Measurements from ENCODE around the gene BATF. TPM values are rescaled to one million over a fixed set of nuclear protein-coding genes. Genes with fewer than 3 reads are reported as not detected.
"Not testable (repeated sequence)": the region's sequence is repeated elsewhere in the genome, so short reads cannot be mapped to it uniquely, and the experiment has no call there.

The BATF gene
- total RNA-seq: 100 to 1,000 TPM; 122 to 127 TPM

DNA sequence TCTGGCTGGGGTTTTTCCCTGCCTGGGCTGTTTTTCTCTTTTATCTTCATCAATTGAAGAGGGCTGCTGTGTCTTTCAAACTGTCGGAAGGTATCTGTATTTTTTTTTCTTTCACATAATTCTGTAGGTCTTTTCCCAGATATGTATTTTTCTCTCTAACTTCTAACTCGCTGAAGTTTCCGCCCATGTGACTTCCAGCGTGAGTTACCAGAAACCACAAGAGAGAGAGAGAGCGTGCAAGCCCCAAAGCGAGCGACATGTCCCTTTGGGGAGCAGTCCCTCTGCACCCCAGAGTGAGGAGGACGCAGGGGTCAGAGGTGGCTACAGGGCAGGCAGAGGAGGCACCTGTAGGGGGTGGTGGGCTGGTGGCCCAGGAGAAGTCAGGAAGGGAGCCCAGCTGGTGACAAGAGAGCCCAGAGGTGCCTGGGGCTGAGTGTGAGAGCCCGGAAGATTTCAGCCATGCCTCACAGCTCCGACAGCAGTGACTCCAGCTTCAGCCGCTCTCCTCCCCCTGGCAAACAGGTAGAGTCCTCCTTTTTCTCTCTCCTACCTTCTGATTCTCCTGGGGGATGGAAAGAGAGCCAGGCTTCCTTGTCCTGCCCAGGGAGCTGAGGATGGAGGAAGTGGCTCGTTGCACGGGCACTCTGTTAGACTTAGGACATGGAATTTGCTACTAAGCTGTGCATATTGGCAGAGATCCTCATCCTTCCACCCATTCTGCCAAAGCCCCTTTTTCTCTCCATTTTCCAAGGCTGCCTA is at the start of gene BATF:
BATF (plus strand) TSS at position 246 of the 759 bp plus-strand sequence; CDS start at position 460, 214 bp downstream.
- POLR2A ChIA-PET: interaction anchor here (0.7 to 5.7 kb wide), 9 partner anchors 13 to 47 kb away, joined by 3 to 61 read pairs (median 4); no protein-coding TSS in a partner anchor
- CTCF ChIA-PET: interaction anchor here (1.1 to 6.4 kb wide), 8 partner anchors 17 to 47 kb away, joined by 3 to 40 read pairs (median 6); no protein-coding TSS in a partner anchor

GRCh38 chr14:75474127-75474526 is 48.1 kb upstream of the BATF start:
- POLR2A ChIA-PET, CTCF ChIA-PET: not testable (repeated sequence)

- POLR2A ChIA-PET: no interaction called here
- CTCF ChIA-PET: interaction anchor here (0.6 kb wide), 1 partner anchor 178 kb away, joined by 3 read pairs; no protein-coding TSS in a partner anchor
These were observed 45.8 kb upstream of the BATF start for GRCh38 chr14:75476274-75476995.

DNA sequence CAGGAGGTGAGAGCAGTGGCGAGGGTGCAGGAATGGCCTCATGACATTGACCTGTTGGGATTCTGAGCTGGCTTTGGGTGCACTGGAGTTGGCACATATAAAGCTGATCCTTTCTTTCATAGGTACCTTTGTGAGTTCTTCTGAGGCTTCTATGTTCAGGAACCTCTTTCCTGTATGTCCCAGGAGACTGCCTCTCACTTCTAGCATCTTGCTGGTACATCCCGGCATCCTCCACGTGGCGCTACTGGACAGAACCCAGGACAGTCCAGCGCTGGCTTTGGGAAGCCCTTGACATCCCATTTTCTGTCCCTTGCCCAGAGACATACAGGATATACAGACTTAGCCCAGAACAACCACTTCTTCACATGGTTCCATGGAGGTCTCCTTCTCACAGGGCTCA is 44.4 kb upstream of the BATF start:
- ChIA-PET POLR2A (no interaction called here), CTCF (interaction anchor here (2.4 kb wide), 1 partner anchor 11 kb away, joined by 6 read pairs; no protein-coding TSS in a partner anchor)

DNA sequence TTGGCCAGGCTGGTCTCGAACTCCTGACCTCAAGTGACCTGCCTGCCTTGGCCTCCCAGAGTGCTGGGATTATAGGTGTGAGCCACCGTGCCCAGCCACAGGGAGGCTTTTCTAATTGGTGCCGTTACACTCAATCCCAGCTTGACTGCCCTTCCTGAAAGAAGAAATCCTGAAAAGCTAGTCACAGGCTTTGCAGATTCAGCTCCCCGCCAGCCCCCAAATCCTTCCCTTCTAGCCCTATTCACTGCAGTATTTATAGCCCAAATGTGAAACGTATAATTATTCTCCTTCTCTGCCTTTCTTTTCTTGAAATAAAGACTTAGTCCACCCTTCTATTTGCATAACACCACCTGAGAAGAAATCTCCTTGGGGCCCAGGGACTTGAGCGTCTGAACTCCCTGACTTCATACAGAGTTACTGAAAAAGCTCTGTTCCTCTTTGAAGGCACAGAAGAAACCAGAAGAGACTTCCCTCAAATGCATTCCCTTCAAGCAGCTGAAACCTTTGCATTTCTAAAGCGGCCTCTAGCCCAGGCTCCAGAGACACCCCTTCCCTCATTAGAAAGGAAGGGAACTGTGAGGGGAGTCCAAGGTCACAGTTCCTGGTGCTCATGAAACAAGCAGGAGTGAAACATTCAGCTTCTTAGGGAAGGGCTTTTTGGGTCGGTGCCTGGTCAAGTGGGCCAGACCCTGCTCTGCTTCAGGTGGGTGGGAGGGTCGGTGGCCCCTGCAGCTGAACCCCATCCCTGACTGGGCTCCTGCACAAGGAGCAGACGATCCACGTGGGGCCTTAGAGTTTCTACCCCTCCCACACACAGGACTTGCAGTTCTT is 42.3 kb upstream of the BATF start:
- ChIA-PET CTCF (interaction anchor here (0.7 to 2.4 kb wide), 2 partner anchors 9 to 24 kb away, joined by 4 to 6 read pairs; no protein-coding TSS in a partner anchor), POLR2A (no interaction called here)

DNA sequence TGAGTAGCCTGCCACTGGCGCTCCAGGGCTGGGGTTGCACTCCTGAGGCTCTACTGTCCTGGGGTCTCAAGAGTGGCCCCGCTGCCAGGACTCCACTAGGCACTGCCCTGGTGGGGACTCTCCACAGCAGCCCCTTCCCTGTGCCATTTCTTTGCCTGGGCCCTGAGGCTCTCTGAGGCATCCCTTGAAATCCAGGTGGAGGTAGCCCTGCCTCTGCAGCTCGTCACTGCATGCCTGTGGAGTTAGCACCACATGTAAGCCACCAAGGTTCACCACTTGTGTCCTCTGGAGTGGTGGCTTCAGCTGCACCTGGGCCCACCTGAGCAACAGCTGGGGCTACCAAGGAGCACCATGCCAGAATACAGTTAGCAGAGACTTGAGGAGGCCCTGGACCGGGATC is 39.9 kb upstream of the BATF start:
- ChIA-PET POLR2A (interaction anchor here (0.6 kb wide), 1 partner anchor 154 kb away, joined by 3 read pairs; no protein-coding TSS in a partner anchor), CTCF (no interaction called here)

GRCh38 chr14:75484711-75485429 is 37.4 kb upstream of the BATF start:
- CTCF ChIA-PET: interaction anchor here (1.4 kb wide), 1 partner anchor 76 kb away, joined by 3 read pairs; no protein-coding TSS in a partner anchor
- POLR2A ChIA-PET: no interaction called here

GRCh38 chr14:75486318-75486717 is 36.0 kb upstream of the BATF start:
- POLR2A ChIA-PET: no interaction called here

DNA sequence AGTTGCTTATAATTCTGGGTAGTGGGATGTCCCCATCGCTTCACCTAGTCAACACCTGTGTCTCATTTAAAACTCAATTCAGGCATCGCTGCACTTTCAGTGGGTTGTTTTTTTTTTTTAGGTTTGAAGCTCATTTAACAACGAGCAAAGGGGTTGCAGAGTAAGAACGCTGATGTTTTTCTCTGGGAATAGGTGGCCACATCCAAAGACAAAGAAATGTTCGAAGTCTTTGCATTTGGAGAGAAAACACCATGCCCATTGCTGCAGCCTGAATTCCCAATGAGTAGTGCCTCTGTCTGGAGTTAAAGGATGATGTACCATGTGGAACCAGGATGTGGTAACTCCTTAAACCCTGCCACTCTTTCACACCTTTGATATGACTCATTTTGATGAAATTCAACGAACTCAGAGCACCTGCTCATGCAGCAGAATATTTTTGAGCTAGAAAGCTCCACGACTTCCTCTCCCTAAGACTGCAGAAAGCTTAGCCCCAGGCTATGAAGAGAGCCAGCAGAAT is 35.1 kb upstream of the BATF start:
- POLR2A ChIA-PET: no interaction called here
- CTCF ChIA-PET: interaction anchor here (0.8 to 3.2 kb wide), 9 partner anchors 8 to 346 kb away, joined by 3 to 22 read pairs (median 4); no protein-coding TSS in a partner anchor

More at GRCh38 chr14:75486318-75486717, 36.0 kb upstream of the BATF start:
- CTCF ChIA-PET: interaction anchor here (1.3 to 3.2 kb wide), 4 partner anchors 11 to 181 kb away, joined by 3 to 22 read pairs (median 5); no protein-coding TSS in a partner anchor

DNA sequence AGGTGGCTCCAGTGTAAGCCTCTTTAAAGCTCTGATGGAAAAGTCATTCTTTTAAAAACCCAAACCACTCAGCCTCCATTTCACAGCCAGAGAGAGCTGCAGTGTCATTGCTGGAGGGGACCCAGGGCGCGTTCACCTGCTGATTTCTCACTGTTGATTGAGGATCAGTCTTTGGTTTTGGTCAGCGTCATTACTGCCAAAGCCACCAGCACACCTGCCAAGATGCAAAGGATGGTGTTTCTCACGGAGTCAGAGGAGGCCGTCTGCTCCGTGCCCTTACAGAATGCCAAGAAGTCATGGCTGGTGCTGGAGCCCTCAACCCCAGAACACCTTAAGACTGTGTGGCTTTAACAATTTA is 32.8 kb upstream of the BATF start:
- ChIA-PET POLR2A (interaction anchor here (1.3 kb wide), 1 partner anchor 72 kb away, joined by 3 read pairs; no protein-coding TSS in a partner anchor), CTCF (interaction anchor here (0.7 to 3.2 kb wide), 22 partner anchors 9 to 363 kb away, joined by 3 to 22 read pairs (median 4); partner anchors contain the start of genes BATF and JDP2)

DNA sequence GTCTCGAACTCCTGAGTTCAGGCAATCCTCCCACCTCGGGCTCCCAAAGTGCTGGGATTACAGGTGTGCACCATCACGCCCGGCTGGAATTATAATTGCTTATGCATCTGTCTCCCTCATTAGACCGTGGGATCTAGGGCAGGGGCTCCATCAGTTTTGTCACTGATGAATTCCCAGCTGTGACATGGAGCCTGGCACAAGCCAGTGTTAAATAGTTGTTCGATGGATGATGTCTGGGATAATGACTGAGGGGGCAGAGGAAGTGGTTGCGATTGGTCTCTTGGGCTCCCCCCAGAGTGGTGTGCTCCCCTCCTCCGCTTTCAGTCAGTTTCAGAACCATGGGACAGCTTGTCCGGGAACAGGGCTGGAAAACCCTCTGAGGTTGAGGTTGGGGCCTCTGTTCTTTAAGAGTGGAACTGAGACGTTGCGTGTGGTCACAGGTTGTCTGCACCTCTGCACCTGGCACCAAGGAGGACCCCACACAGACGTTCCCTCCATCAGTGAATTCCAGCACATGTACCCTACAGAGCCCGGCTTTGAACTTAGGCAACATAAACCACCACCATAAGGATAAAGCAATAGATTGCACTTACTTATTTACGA is 30.8 kb upstream of the BATF start:
- ChIA-PET POLR2A (interaction anchor here (0.9 kb wide), 1 partner anchor 23 kb away, joined by 10 read pairs; no protein-coding TSS in a partner anchor), CTCF (interaction anchor here (0.7 to 1.0 kb wide), 3 partner anchors 24 to 180 kb away, joined by 3 read pairs; no protein-coding TSS in a partner anchor)

DNA sequence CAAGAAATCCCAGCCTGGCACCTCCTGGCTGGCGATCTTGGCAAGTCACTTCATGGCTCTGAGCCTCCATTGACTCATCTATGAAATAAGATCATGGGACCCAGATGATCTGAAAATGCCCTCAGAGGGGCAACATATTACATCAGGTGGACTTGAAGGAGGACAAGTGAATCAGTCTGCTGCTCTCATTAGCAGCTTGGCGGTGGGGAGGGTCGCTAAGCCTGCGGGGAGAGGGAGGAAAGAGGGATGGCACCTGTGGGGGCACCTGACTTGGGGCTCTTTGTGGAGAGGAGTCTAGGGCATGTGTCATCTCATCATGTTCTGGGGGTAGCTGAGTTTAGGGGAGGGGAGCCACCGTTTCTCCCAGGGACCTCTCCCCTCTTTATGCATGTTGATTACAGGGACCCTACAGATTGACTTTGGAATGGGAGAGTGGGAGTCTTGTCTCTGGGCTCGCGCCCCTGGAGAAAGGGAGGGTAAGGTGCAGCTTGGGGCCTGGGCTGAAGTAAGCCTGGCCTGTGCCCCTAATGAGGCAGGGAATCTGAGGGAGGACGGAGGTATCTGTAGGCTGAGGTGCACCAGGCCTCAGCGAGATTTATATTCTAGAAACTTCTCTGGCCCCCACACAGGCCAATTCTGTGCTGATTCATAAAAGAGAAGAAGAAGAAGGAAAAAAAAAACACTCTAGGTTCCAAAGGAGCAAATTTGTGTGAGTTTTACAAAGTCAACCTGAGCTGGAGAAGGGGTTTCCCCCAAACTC is 29.3 kb upstream of the BATF start:
- POLR2A ChIA-PET: no interaction called here
- CTCF ChIA-PET: interaction anchor here (0.9 kb wide), 1 partner anchor 184 kb away, joined by 3 read pairs; no protein-coding TSS in a partner anchor

GRCh38 chr14:75493592-75494087 is 28.6 kb upstream of the BATF start:
- ChIA-PET POLR2A (no interaction called here), CTCF (no interaction called here)

GRCh38 chr14:75494896-75495295 is 27.4 kb upstream of the BATF start:
- CTCF ChIA-PET: interaction anchor here (0.9 to 6.9 kb wide), 4 partner anchors 8 to 73 kb away, joined by 3 to 52 read pairs (median 4); no protein-coding TSS in a partner anchor
- POLR2A ChIA-PET: interaction anchor here (0.8 kb wide), 1 partner anchor 41 kb away, joined by 3 read pairs; no protein-coding TSS in a partner anchor

DNA sequence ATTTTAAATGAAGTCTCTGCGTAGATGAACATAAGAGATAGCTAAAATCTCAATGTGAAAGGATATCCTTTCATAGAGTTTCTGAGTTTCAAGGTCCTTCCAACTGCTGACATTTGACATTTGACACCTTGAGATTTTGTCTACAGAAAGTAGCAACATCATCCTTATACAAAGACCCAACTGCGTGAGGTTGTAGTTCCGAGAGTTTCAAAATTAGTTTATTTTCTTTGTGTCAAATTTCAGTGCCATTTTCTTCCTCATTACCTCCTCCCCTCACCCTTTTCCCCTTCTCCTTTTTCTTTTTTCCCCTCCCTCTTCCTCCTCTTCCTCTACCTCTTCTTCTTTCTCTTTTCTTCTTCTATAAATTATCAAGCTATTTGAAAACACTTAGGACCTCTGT is 26.9 kb upstream of the BATF start:
- CTCF ChIA-PET: interaction anchor here (0.9 to 6.9 kb wide), 6 partner anchors 8 to 72 kb away, joined by 3 to 52 read pairs (median 4); partner anchors contain the start of gene BATF
- POLR2A ChIA-PET: interaction anchor here (0.9 kb wide), 1 partner anchor 19 kb away, joined by 3 read pairs; no protein-coding TSS in a partner anchor

DNA sequence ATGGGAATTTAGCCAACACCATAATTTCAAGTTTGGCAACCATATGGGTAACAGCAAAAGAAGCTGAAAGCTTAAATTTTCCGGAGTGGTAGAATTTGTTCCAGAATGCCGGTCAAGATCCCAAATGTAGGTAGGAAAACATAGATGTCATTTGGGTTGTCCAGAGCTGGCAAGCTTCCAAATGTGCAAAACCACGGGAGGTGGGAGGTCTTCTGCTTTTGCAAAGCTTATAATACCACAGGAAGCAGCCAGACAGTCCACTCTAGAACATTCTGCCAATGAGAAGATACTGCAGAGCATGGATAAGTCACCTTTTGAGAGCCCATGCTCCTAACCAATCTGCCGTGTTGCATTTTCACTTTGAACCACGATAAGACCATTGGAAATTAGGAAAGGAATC is 26.4 kb upstream of the BATF start:
- ChIA-PET CTCF (interaction anchor here (0.9 to 6.9 kb wide), 7 partner anchors 9 to 193 kb away, joined by 3 to 52 read pairs (median 4); partner anchors contain the start of gene BATF), POLR2A (interaction anchor here (0.9 kb wide), 1 partner anchor 18 kb away, joined by 3 read pairs; no protein-coding TSS in a partner anchor)
